Medulla oblongata (tissue), 1 donor: ENCODE results near the gene MYADML2.
"Not testable (repeated sequence)": the region's sequence is repeated elsewhere in the genome, so short reads cannot be mapped to it uniquely, and the experiment has no call there.

Experiments
- DNase-seq: peaks from one replicate; pipeline ENCODE4 v3.0.0-alpha.2; 2015; ENCODE audit errors: extremely low spot score

MYADML2 gene

GRCh38 chr17:81924557-81925532 lies 22.2 kb downstream of the MYADML2 start:
- no peak for DNase-seq

- peak; percentile 76 for DNase-seq
Observed at GRCh38 chr17:81923302-81924260, 23.5 kb downstream of the MYADML2 start.

GRCh38 chr17:81922566-81923301 lies 24.3 kb downstream of the MYADML2 start:
- DNase-seq: no peak

- no peak for DNase-seq
Observed at GRCh38 chr17:81921996-81922565, 25.0 kb downstream of the MYADML2 start.

DNA sequence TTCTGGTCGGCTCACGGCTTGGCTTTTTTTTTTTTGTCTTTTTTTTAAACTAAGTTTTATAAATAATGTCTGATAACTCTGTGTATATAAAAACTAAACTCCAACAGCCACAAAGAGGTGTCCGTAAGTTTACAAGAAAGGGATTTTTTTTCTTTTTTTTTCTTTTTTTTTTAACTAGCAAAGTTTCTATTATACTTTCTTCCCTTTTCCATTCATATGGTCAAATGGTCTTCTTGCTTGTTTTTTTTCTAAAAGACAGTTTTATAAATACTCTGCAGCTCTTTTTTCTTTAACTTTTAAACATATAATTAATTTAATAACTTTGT lies 25.5 kb downstream of the MYADML2 start:
- no peak for DNase-seq

- no peak for DNase-seq
Observed at GRCh38 chr17:81920612-81921536, 26.2 kb downstream of the MYADML2 start.

DNA sequence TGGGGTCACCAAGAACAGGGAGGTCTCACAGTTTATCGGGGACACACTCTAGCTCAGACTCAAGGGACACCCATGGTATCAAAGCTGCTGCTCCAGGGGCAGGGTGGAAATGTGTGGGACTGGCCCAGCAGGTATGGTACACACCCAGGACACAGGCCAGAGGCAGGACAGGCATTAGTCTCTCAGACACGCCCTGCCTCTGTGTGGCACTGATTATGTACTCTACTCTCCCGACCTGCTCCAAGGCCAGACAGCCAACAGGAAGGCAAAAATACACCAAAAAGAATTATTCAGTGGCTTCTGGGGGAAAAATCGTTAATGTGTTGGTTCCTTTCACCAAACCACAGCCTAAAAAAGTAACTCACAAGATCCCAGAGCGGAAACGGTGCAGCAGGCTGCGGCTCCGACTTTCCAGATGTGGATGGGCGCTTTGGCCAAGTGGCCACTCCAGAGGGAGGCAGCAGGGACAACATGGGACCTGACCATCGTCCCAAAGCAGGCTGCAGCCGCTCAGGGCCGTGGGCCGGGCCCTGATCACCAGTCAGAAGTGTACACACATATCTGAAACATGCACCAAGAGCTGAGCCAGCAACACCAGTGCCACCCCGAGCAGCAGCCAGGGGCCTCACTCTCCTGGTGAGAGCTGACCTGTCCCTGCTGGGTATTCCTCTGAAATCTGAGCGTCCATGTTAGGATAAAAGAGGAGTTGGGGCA lies 28.0 kb downstream of the MYADML2 start:
- DNase-seq: no peak

DNA sequence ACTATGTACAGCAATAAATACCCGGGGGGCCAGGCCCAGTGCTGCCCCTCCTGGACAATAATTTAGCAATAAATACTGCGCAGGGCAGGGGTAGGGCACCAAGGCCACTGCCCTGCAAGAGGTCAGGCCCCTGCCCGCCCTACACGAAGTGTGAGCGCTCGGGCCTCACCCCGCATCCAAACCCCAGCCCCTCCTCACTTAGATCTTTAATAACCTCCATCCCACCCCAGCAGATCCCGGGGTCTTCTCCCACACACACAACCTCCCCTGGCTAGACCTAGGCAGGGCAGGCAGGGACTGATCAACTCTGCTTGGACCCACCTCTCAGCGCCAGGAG lies 28.7 kb downstream of the MYADML2 start:
- not testable (repeated sequence) for DNase-seq

DNA sequence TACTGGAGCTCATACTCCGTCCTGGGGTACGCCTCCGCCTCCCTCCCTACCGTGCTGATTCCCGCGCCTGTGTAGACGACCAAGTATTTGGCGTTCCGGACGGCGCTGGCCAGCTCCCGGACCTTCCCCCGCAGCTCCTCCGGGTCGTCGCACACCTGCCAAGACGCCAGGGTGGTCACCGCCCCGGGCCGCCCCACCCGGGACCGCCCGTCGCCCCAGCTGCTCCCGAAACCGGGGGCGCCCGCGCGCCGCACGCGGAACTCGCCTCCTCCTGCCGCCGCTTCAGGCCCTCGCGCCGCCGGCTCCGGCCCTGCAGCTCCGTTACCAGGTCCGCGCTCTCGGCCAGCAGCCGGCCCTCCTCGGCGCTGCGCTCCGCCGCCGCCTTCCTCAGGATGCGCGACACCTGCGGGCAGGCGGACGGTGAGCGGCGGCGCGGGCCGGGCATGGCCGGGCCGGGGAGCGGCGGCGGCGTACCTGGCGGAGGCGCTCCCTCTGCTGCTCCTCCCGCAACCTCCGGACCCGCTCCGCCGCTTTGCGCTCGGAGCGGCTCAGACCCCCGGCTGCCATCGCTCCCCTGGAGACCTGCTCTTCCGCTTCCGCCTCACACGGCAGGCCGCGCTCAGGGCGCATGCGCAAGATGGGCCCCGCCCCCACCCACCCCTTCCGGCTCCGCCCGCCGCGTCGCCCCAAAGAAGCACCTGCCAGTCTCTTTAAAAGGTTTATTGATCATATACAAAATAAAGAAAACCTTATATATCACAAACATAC lies 29.3 kb downstream of the MYADML2 start, which contains the start of gene SIRT7:
Gene SIRT7 (minus strand): TSS at position 612 of the 768 bp plus-strand sequence. CDS start 45 bp downstream, at position 567.
- DNase-seq: peak; percentile 84

GRCh38 chr17:81916234-81917001 lies 30.6 kb downstream of the MYADML2 start:
- no peak for DNase-seq

DNA sequence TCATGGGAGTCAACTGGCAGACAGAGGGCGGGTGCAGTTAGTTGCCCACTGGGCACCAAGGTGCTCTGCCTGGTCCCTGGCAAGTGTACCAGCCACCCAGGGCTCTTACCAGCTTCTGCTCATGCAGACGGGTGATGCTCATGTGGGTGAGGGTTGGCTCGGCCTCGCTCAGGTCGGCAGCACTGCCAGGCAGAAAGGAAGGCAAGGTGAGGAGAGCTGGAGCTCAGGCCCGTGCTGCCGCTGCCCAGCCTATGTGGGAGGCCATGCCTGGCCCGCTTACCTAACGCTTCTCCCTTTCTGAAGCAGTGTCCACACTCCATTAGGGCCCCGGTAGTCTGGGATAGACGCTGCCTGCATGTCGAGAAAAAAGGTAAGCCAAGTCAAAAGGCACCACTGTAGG lies 31.7 kb downstream of the MYADML2 start:
- no peak for DNase-seq

DNA sequence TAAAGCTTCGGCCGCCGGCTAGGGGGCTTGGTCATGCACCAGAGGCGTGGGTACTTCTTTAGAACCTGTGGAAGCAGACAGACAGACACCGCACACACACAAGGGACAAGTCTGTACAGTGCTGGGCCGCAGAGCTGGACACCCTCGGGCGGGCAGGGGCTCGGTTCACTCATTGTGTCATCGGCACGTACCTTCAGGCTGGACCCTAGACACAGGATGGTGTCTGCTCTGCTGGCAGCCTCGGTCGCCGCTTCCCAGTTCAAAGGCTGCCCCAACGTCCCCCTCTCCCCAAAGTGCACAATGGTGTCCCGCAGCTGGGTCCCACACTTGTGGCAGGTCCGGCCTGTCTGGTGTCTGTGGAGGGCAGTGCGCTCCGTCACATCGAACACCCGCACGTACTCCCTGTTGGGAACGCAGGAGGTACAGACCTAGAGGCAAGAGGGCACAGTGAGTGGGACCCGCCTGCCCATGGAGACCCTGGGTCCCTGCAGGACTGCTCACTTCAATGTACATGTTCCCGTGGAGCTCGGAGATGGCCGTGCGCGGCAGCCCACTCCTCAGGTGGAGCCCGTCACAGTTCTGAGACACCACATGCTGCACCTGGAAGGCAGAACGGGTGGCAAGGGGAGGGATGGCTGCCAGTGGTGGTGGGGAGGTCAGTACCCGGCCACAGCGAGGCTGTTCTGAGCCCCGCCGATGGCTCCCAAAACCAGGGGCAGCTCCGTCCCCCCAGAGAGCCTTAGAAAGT lies 32.8 kb downstream of the MYADML2 start:
- DNase-seq: no peak

GRCh38 chr17:81913394-81914102 lies 33.5 kb downstream of the MYADML2 start:
- DNase-seq: no peak

- DNase-seq: no peak
Observed at GRCh38 chr17:81912441-81913309, 34.4 kb downstream of the MYADML2 start.

DNA sequence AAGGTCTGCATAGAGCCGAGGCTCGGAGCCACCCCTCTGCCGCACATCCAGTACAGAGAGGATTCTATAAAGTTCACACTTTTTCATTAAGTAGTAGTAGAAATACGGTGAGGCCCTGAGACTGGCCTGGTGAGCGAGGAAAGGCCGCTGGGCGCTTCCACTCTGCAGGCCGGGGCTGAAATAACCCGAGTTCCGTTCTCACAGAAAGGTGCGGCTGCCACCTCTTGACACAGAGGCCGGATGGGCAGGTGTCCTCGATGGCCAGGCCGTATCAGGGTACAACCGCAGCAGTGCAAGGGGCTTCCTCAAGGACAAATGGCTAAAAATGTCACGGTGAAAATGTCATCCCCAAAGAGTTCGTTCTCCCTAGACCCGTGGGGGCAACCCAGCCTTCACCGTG lies 35.1 kb downstream of the MYADML2 start:
- DNase-seq: no peak
